GM19467 (cell line): ENCODE data around the gene TPP1.

ENCODE experiments used
- ATAC-seq: cut with Tn5 transposase; IDR thresholded peaks from one replicate; pipeline ENCODE4 v1.9.1; 2021; ENCODE audit warnings: mild to moderate bottlenecking, moderate library complexity; ENCODE audit not compliant: unreplicated experiment

TPP1 gene

DNA sequence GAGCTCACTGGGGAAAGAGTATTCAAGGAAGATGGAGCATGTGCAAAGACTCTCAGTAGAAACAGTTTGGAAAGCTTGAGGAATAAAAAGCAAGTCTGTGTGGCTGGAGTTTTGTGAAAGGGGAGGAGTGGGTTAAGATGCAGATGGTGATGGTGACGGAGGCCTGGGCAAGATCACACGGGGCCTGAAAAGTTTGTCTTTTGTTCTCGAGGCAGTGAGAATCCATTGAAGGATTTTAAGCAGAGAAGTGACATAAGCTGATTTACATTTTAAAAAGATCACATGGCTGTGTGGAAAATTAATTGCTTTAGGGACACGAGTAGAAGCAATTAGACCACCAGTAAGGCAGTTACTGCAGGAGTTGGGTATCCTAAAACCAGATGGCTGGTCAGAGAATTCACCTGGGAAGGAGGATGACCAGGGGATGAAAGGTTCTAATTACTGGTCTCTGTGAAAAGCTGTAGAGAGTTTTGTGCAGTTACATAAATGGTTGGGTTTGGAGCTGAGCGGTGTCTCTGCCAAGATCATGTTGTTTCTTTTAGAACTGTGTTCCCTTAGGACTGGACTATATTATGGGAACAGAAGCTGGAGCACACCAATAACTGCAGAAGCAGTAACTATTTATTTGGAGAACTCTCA lies 22.9 kb downstream of the TPP1 start:
- no peak for ATAC-seq

DNA sequence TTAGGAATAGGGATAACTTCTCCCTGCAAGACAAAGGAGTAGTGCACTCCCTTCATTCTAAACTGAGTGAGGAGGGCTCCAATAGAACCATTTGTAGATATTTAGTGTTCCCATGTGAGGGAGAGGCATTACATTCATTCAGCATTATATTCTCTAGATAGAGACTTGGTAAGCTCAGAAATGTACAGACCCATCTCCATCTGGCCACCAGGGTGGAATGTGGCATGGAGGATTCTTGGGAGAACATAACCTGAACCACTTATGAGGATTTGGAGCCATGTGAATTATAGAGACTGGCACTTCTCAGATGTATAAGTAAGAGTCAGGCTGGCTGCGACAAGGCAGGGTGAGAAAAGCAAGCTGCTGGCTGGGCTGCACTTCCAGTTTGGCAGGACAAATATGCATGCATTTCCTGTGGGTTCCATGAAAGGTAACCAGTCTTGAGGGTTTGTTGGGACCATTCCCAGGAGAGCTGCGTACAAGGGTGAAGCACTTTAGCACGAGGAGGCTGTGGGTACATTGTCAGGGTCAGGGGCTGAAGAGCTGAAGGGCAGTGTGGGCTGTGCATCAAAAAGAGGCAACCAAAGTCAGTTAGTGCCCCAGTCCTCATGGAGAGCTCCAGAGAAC lies 25.0 kb downstream of the TPP1 start:
- ATAC-seq, result no peak

DNA sequence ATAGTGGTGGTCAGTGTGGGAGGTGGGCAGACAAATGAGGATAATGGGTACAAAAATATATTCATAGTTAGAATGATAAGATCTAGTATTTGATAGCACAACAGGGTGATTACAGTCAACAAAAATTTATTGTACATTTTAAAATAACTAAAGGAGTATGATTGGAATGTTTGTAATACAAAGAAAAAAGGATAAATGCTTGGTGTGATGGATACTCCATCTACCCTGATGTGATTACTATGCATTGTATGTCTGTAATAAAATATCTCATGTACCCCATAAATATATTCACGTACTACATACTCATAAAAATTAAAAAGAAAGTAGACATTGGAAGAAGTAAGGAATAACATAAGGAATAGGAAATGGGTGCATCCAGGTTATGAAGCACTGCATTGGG lies 31.2 kb downstream of the TPP1 start:
- ATAC-seq, result no peak

DNA sequence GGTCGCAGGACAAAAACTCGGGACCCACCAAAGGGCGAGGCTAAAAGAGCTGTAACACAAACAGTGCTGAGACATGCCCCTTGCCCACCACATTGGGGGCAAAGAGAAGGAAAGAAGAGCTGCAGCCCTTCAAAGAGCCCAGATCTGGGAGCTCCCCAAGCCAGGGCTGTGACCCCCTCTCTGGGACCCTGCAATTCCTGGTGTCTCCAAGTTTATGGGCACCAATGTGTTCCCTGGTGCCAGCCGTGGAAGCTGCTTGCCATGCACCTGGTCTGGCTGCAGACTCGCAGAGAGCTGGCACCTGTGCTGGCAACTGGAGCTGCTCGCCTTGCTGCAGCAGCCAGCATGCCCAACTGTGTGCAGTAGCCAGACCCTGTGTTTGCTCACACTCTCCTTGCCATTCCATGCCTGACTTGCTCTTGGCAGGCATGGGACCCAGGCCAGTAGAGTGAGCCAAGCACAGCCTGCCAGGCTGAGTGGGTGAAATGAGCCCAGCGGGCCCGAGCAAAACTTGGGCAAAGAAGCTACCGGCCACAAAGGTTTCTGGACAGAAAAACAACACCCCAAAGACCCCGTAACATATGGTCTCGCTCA lies 31.8 kb downstream of the TPP1 start:
- ATAC-seq, result no peak

DNA sequence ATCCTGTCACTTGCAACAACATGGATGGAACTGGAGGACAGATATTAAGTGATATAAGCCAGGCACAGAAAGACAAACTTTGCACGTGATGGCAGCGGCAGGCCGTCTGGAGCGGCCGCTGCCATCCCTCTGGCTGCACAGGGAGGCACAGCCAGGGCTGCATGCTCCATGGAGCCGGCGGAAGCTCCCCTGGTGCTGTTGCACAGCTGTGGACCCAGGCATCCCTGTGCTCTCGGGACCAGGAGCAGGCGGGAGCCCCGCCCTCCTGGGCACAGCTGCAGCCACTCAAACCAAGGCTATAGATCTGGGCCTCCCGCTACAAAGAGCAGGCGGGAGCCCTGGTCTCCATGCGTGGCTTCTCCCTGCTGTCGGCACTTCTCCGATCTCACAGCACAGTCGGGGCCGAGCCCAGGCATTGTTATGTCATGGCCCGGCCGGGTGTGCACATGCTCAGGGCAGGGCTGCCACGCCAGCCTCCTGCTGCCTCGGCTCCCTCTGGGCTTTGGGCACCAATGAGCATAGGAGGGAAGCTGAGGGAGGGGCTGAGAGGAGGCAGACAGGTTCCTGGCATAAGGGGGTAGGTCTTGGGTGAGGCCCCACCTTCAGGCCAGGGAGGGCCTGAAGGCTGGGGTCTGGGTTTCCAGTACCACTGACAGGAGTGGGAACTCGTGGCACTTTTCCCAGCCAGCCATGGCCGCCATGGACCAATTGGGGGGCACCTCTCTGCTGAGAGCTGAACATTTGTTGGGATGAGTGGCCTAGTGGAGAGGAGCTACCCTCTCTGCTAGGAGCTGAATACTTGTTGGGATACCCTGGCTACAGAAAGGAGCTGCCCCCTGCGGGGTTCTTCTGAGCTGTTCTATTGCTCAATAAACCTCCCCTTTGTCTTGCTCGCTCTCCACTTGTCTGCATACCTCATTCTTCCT lies 32.5 kb downstream of the TPP1 start:
- no peak for ATAC-seq

DNA sequence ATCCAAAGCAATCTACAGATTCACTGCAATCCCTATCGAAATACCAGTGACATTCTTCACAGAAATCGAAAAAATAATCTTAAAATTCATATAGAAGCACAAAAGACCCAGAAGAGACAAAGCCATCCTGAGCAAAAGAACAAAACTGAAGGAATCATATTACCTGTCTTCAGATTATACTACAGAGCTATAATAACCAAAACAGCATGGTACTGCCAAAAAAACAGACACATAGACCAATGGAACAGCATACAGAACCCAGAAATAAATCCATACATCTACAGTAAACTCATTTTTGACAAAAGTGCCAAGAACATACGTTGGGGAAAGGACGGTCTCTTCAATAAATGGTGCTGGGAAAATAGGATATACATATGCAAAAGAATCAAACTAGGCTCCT lies 34.7 kb downstream of the TPP1 start:
- no peak for ATAC-seq

DNA sequence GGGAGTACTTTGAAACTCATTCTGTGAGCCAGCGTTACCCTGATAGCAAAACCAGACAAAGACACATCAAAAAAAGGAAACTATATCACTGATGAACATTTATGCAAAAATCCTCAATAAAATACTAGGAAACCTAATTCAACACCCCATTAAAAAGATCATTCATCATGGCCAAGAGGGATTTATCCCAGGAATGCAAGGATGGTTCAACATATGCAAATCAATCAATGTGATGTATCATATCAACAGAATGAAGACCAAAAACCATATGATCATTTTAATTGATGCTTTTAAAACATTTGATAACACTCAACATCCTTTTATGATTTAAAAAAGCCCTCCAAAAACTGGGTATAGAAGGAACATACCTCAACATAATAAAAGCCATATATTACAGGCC lies 35.6 kb downstream of the TPP1 start:
- ATAC-seq, result no peak

DNA sequence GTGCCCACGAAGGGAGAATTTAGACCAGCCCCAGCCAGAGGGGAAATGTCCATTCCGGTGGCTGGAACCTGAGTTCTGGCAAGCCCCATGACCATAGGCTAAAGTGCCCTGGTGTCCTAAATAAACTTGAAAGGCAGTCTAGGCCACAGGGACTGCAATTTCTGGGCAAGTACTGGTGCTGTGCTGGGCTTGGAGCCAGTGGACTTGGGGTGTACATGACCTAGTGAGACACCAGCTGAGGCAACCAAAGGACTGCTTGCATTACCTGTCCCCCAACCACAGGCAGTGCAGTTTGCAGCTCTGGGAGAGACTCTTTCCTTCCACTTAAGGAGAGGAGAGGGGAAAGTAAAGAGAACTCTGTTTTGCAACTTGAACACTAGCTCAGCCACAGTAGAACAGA lies 39.5 kb downstream of the TPP1 start:
- ATAC-seq, result no peak

DNA sequence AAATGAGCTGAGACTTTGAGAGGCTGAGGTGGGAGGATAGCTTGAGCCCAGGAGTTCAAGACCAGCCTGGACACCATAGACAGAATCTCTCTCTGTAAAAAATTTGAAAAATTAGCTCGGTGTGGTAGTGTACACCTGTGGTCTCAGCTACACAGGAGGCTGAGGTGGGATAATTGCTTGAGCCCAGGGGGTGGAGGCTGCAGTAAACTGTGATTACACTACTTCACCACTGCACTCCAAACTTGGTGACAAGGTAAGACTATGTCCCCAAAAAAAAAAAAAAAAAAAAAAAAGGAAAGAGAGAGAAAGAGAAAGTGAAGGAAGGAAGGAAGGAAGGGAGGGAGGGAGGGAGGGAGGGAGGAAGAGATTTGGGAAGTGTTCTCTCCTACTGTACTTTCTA lies 41.1 kb downstream of the TPP1 start:
- ATAC-seq, result no peak

DNA sequence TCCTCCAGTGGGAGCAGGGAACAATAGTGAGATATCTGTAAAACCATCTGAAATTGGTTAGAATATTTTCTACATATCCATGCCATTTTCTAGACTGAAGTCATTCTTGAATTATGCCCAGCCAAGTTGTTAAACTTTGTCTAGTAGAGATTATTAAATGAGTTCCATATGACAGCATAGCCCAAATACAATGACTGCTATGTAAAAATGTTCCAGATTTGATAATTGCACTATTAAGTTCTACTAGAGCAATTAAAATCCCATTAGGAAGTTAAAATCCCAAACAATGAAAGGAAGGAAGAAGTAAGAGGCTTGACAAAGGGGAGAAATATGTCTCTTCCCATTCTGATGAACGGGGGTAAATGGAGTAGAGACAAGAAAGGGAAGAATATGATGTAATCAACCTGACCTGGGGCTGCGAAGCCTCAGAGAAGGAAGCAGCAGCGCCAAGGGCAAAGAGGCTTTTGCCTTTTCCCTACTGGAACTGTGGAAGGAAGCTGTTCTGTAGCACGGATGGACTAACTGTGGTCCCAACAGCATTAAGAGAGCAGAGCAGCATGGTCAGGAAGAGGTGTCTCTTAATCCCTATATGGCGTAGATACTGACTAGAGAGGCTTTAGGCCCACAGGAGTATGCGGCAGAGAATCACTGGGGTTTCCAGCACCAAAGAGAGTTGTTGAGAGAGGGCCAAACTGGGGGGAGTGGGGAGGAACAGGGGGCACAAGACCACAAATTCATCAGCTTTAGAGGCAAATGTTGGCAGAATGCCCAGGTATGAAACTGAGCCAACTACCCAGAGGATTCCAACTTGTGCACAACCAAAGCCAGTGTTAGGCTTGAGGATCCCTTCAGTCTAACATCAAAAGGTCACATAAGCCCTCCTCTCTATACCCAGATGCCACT lies 42.5 kb downstream of the TPP1 start:
- no peak for ATAC-seq

DNA sequence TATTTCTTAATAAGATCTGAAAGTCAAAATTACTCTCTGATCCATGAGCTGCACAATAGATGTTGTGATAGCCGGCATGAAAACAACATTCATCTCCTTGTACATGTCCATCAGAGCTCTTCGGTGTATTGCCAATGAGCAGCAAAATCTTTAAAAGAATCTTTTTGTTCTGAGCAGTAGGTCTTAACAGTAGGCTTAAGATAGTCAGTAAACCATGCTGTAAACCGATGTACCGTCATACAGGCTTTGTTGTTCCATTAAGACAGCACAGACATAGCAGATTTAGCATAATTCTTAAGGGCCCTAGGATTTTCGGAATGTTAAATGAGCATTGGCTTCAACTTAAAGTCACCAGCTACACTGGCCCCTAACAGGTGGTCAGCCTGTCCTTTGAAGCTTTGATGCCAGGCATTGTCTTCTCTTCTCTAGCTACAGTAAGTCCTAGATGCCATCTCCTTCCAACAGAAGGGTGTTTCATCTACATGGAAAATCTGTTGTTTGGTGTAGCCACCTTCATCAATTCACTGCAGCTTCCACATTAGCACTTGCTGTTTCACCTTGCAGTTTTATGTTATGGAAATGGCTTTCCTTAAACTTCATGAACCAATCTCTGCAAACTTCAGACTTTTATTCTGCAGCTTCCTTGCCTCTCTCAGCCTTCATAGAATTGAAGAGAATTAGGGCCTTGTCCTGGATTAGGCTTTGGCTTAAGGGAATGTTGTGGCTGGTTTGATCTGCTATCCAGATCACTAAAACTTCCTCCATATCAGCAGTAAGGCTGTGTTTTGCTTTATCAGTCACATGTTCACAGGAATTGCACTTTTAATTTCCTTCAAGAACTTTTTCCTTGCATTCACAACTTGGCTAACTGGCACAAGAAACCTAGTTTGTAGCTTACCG lies 44.2 kb downstream of the TPP1 start:
- no peak for ATAC-seq

DNA sequence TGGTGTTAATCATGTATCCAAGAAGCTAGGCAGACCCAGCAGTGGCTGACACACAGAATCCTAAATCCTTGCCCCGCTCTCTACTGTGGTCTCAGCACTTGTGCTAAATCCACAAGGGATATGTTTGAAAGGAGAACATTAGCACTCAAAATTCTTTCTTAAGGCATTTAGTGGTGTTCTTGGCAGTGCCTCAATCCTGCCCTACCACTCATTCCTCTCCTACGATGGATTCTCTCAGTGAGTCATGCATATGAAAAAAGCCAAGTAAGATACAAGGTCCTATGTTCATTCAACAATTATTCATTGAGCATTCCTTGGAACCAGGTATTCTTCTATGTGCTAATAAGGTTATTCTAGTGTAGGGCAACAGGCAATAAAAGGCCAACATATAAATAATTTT lies 47.0 kb downstream of the TPP1 start:
- no peak for ATAC-seq

DNA sequence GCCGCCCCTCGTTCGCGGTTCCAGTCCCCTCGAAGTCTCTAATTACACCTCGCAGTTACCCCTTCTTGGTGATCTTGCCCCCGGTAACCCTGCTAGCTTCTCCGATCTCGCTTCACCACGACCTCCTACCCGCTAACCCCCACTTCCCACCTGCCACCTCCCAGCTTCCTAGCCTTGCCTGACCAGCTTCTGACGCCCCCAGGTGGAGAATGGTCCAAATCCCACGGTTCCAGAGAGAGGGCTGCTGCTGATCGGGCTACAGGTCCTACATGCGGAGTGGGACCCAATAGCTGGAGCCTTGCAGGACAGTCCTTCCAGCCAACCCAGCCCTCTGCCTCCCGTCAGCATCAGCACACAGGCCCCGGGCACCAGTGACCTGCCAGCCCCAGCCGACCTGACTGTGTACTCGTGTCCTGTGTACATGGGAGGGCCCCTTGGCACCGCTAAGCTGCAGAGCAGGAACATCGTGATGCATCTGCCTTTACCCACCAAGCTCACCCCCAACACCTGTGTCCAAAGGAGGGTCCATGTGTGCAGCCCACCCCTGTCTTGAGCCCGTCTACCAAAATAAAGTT lies 47.7 kb downstream of the TPP1 start:
- ATAC-seq, result no peak

DNA sequence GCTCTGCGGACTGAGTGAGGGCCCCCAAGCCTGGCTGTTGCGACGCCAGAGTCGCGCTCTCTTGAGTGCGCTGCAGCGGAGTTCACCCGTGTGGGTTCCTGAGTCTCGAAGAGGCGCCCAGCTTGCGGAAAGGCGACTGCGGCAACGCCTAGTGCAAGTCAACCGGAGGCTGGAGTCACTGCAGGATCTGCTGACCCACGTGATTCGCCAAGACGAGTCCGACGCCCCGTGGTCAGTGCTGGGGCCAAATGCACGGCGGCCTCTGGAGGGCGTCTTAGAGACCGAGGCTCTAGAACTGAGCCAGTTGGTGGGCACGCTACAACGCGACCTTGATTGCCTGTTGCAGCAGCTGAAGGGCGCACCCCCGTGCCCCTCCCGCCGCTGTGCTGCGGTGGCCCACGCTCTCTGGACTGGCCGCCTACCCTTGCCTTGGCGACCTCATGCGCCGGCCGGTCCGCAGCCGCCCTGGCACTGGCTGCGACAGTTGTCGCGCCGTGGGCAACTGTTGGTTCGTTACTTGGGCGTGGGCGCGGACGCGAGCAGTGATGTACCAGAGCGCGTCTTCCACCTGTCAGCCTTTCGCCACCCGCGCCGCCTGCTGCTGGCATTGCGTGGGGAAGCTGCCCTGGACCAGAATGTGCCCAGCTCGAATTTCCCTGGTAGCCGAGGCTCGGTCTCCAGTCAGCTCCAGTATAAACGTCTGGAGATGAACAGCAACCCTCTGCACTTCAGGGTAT lies 48.4 kb downstream of the TPP1 start:
- no peak for ATAC-seq

DNA sequence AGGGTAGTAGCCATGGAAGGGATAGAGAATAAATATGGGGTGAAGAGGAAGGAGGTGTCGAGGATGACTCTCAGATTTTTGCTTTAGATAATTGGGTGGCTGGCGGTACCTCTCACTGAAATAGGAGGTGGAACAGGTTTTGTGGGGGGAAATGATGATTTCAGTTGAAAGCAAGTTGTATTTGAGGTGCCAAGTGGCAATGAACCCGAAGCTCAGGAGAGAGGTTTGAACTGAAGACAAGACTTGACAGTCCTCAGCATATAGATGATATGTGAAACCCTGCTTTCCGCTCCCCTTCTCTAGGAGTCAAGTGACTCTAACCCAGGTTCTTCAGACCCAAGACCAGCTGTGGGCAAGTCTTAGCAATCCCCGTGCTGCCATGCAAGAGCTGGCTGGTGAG lies 49.5 kb downstream of the TPP1 start:
- ATAC-seq, result no peak

DNA sequence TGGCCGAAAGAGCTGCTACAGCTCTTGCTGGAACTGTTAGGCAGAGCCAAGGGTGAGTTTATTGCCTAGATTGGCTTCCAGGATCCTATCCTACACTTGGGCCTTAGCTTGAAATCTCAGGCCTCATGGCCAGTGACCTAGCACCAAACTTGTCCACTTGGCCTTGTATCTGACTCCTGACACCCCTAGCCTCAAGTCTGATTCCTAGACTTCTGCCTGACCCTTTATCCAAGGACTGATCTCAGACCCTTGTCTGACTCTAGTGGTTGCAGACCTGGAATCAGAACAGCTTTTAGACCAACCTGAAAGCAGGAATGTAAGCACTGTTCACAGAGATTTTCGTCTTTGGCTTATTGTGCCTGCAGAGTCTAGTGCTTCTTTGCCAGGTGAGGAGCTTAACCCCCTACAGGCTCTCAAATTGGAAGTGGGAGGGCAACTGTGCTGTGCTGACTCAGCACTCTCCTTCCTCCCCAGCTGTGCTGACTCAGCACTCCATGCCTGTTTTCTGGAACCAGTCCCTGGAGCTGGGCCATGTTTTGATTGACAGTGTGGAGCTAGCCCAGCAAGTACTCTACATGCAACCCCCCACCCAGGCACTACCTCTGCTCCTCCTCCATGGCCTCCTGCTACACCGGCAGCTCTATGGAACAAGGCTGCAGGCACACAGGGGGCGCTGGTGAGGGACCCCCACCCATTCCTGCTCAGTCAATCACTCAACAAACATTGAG lies 50.9 kb downstream of the TPP1 start:
- ATAC-seq, result no peak

DNA sequence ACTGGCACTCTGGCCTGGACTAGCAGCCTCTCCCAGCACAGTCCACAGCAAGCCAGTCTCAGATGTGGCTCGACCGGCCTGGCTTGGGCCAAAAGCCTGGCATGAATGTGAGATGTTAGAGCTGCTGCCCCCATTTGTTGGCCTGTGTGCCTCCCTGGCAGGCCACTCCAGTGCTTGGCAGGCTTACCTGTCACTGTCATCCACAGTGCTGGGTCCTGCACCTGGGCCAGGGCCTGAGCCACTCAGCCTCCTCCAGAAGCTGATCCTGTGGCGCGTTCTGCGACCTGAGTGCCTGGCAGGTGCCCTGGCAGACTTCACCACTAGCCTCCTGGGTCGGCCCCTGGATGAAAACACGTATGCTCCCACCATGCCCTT lies 51.9 kb downstream of the TPP1 start:
- no peak for ATAC-seq
